ENCODE measurements around the gene ZFAND3. TPM values are rescaled to one million over a fixed set of nuclear protein-coding genes. Genes with fewer than 3 reads are reported as not detected.

ZFAND3 gene
- total and polyA plus RNA-seq, 8 donors = 19.8 to 164 (median 37.3) TPM

- Histone ChIP-seq H3K27me3 (no peaks in the 10 kb centered on the region), H3K4me3 (no peak overlapping the region), H3K4me1 (peaks cover 0 to 24% (median 6%) of the 10 kb centered on the region in 4 donors), H3K9me3 (no peaks in the 10 kb centered on the region), H3K27ac (no peak overlapping the region), H3K36me3 (peaks cover 21 to 45% (median 39%) of the 10 kb centered on the region in 4 donors)
- intact Hi-C loops (cut with DNase I; ENCODE audit: low total_unique reads) = no loop called here
- WGBS, 5 donors = 88 to 93% (median 91%) methylated on average over 18 to 23 of the region's 23 CpGs
- DNase-seq = no peak
- no peak for TF ChIP-seq POLR2AphosphoS5 (IDR thresholded peaks at IDR 0.05)
- TF ChIP-seq CTCF (IDR thresholded peaks at IDR 0.05) = no peak
- TF ChIP-seq POLR2A (IDR thresholded peaks at IDR 0.05) = no peak
- no peak for TF ChIP-seq EP300 (IDR thresholded peaks at IDR 0.05)
Observed at GRCh38 chr6:38153076-38153797, 333.7 kb downstream of the ZFAND3 start.

GRCh38 chr6:38153798-38154345 lies 334.3 kb downstream of the ZFAND3 start:
- TF ChIP-seq POLR2AphosphoS5 (IDR thresholded peaks at IDR 0.05) = no peak
- TF ChIP-seq POLR2A (IDR thresholded peaks at IDR 0.05) = no peak
- Histone ChIP-seq H3K4me3 (no peak overlapping the region), H3K27me3 (no peaks in the 10 kb centered on the region), H3K9me3 (no peaks in the 10 kb centered on the region), H3K36me3 (peaks cover 21 to 45% (median 39%) of the 10 kb centered on the region in 4 donors), H3K4me1 (peaks cover 0 to 20% (median 4%) of the 10 kb centered on the region in 4 donors), H3K27ac (no peak overlapping the region)
- 84 to 91% (median 89%) methylated on average over 14 to 16 of the region's 16 CpGs for WGBS, 5 donors
- DNase-seq = no peak
- intact Hi-C loops (cut with DNase I; ENCODE audit: low total_unique reads) = no loop called here

DNA sequence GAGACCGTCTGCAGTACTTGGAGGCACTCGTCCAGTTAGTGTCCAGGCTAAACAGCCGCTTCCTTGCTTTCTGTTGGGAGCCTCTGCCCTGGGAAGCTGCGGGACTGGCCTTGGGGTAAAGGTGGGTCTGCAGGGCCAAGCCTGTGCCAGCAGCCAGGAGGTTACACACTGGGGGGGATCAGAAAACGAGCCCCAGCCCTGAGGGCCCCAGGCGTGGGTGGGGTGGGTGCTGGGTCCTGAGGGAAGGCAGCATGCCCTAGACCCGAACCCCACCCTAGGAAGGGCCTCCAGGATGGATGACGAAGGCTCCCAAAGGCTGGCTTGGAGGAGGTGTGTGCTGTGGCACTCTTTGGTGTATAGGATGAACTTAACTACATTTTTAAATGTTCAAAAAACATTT lies 335.2 kb downstream of the ZFAND3 start:
- Histone ChIP-seq H3K9me3 (no peaks in the 10 kb centered on the region), H3K4me3 (no peak overlapping the region), H3K27me3 (no peaks in the 10 kb centered on the region), H3K36me3 (peaks cover 21 to 45% (median 39%) of the 10 kb centered on the region in 4 donors), H3K27ac (no peak overlapping the region), H3K4me1 (peaks cover 0 to 12% (median under 1%) of the 10 kb centered on the region in 4 donors)
- intact Hi-C loops (cut with DNase I; ENCODE audit: low total_unique reads) = no loop called here
- no peak for DNase-seq
- 82 to 93% (median 89%) methylated on average over 8 of the region's 8 CpGs for WGBS, 5 donors
- TF ChIP-seq POLR2A (IDR thresholded peaks at IDR 0.05) (no peak), POLR2AphosphoS5 (IDR thresholded peaks at IDR 0.05) (no peak), EP300 (IDR thresholded peaks at IDR 0.05) (no peak), CTCF (IDR thresholded peaks at IDR 0.05) (no peak)

GRCh38 chr6:38155144-38155543 lies 335.6 kb downstream of the ZFAND3 start:
- Histone ChIP-seq H3K4me3 (no peak overlapping the region), H3K4me1 (peaks cover 0 to 12% (median 0%) of the 10 kb centered on the region in 4 donors), H3K9me3 (no peaks in the 10 kb centered on the region), H3K27ac (no peak overlapping the region), H3K36me3 (peaks cover 21 to 45% (median 39%) of the 10 kb centered on the region in 4 donors), H3K27me3 (no peaks in the 10 kb centered on the region)
- TF ChIP-seq CTCF (IDR thresholded peaks at IDR 0.05) = no peak
- no peak for TF ChIP-seq EP300 (IDR thresholded peaks at IDR 0.05)
- no peak for TF ChIP-seq POLR2A (IDR thresholded peaks at IDR 0.05)
- DNase-seq = peak in 1 of 2 donors; percentile 60
- 80 to 95% (median 88%) methylated on average over 9 of the region's 9 CpGs for WGBS, 5 donors
- intact Hi-C loops (cut with DNase I; ENCODE audit: low total_unique reads) = no loop called here

Data from stomach (tissue), 9 donors.